IMR-90 (cell line): Measurements from ENCODE around the gene TMX1. TPM values are rescaled to one million over a fixed set of nuclear protein-coding genes. Genes with fewer than 3 reads are reported as not detected.

ENCODE experiments used
- microRNA-seq, 2 experiments: library from miRNA; stranded (forward) in 1 of 2; unstranded in 1 of 2; fragments of 10-50 nt in 1 of 2; fragments of <30 nt in 1 of 2; gene quantifications in 1 of 2; microRNA quantifications in 1 of 2; one replicate each; pipeline versions ENCODE3 to v1.1.0; 2013 to 2020; ENCODE audit not compliant: insufficient read depth in 1 of 2, insufficient read length in 1 of 2, unreplicated experiment in 1 of 2
- polyA plus RNA-seq, 3 experiments: library from polyadenylated mRNA; depleted of rRNA; stranded (reverse); fragments of >200 nt; gene quantifications; 2 replicates each; pipeline ENCODE4 v1.2.3, GENCODE V29; 2012; ENCODE audit warnings: low replicate concordance in 1 of 3
- small RNA-seq, 5 experiments: library from RNA; depleted of rRNA; stranded (forward); fragments of <200 nt; gene quantifications; one replicate each; pipeline ENCODE3, GENCODE V24; 2012
- total RNA-seq: library from RNA; depleted of rRNA; stranded (reverse); fragments of >200 nt; gene quantifications from 2 replicates; pipeline ENCODE4 v1.2.3, GENCODE V29; 2012; rRNA removed

The TMX1 gene
- total and polyA plus RNA-seq, 2 of the 4 experiments (the other 2 are of a cell fraction), result 15.3 to 24.7 TPM

Small RNA genes lying within 50 kb of the gene (microRNA-seq; reads per million reads assigned to microRNA genes)
- gene RF00019 (ENCODE audit: insufficient read depth, insufficient read length) (not detected), gene RF00156 (ENCODE audit: insufficient read depth, insufficient read length) (not detected)

Small RNA genes lying within 50 kb of the gene (small RNA-seq; reads per million reads assigned to genes)
- gene RF00019 (0 reads per million in 5 experiments), gene RF00156 (0 to 0.18 (median 0) reads per million in 5 experiments)

Other genes with a start within 250 kb of the TMX1 start
- gene TRIM9, start 145.1 kb upstream of the TMX1 start, total RNA-seq, result under 0.01 TPM in 2 replicates
- 0.09 and 0.24 TPM in 2 replicates for gene TRIM9, start 145.1 kb upstream of the TMX1 start, polyA plus RNA-seq (2012; rRNA removed)